Body of pancreas (tissue), 4 donors: ENCODE measurements around the gene RPTOR. TPM values are rescaled to one million over a fixed set of nuclear protein-coding genes. Genes with fewer than 3 reads are reported as not detected.
A peak's percentile ranks its signal among the peaks of the same experiment; 100 is the strongest.

Source experiments
- ATAC-seq: fragments of 150-250 bp; one replicate; pipeline ENCODE4 v1.9.1; 2016
- DNase-seq, 4 donors: peaks; one replicate each; pipeline ENCODE4 v3.0.0-alpha.2; 2019
- H3K27ac ChIP-seq, 4 donors: fragments of 200-600 bp; sonication (generic); 1 replicate in 3 of 4; 2 replicates in 1 of 4; pipeline versions ENCODE4 v1.5.1 to v1.6.1; 2016 to 2019; ENCODE audit warnings: mild to moderate bottlenecking in 1 of 4, mixed read lengths in 1 of 4, moderate library complexity in 1 of 4
- H3K27me3 ChIP-seq, 2 donors: fragments of 200-600 bp; sonication (generic); one replicate each; pipeline ENCODE4 v1.6.0; 2016; ENCODE audit warnings: mild to moderate bottlenecking in 1 of 2
- H3K36me3 ChIP-seq, 2 donors: fragments of 200-600 bp; sonication (generic); replicated peaks in 1 of 2; 2 replicates each; pipeline ENCODE4 v1.5.1; 2016; ENCODE audit warnings: low read depth in 2 of 2; ENCODE audit not compliant: insufficient read depth in 1 of 2
- H3K4me1 ChIP-seq: fragments of 200-600 bp; sonication (generic); one replicate; pipeline ENCODE4 v1.6.0; 2016
- H3K4me3 ChIP-seq, 2 donors: fragments of 200-600 bp; sonication (generic); 1 replicate in 1 of 2; 2 replicates in 1 of 2; pipeline ENCODE4 v1.5.1; 2016 to 2019
- H3K9me3 ChIP-seq, 3 donors: fragments of 200-600 bp; sonication (generic); 1 replicate in 2 of 3; 2 replicates in 1 of 3; pipeline ENCODE4 v1.5.1; 2016
- POLR2A ChIP-seq, 3 donors: fragments of 450-650 bp; IDR thresholded peaks; one replicate each; pipeline ENCODE4 v1.6.1; 2016; ENCODE audit warnings: antibody characterized with exemption in 3 of 3, mild to moderate bottlenecking in 2 of 3
- WGBS, 2 donors: methylation state at CpG; one replicate each; pipeline ENCODE4 v1.1.5; 2017; 5-methylcytosine and 5-hydroxymethylcytosine counted together
- intact Hi-C: fragments of 100-400 bp; cut with DNase I; formaldehyde crosslinking; loops from one replicate; pipeline ENCODE4 v1.15.1; 2023
- total RNA-seq, 2 donors: library from RNA; depleted of rRNA; stranded (reverse); fragments of >200 nt; gene quantifications; one replicate each; pipeline ENCODE4 v1.1.0, GENCODE V29; 2016
- TF ChIP-seq, protein P1 (sequence below), 7 experiments: fragments of 450-650 bp in 4 of 7; fragments of 200-600 bp in 3 of 7; sonication (generic) in 3 of 7; IDR thresholded peaks; one replicate each; pipeline ENCODE4 v1.5.1; 2016 to 2019; ENCODE audit warnings: antibody characterized with exemption in 7 of 7

The RPTOR gene
- total RNA-seq, 2 donors from 2014 or later = 22.3 to 34.3 TPM

DNA sequence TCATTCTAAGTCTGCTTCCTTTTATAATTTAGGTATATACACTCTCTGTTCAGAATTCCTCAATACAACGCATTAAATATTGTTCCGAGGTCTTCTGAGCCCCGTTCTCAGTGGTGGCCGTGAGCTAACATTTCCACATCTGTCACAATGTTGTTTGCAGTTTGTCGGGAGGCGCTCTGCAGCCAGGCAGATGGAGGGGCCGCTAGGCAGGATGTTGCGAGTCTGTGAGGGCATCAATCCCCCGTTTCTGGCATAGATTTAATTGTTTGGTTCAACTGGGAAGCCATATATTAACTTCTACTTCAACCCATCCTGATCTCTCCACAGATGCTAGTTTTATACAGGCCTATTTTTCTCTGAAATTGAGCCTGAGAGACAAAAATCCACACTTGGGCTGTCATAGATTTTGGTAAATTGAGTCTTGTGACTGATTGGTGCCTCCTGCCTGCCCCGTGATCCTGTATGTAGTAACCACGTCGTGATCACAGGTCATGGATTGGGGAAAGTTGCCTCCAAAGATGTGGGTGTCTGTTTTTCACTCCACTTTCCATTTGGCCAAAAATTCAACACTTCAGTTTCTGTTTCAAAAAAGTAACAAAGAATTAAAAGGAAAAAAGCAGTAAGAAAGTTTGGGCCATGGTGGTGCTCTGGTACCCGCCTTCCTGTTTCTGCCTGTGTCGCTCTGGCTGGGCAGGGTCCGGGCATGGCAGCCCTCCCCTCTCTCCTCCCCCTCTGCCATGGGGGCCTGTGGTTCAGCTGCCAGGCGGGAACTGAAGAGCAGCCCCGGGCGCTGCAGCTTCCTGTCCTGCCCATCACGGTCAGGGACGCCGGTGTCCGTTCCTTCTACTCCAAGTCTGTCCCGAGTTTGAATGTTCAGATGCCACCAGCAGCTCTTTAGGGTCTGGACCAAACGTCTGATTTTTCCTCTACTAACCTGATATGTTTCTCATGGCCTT is 41.5 kb downstream of the RPTOR start:
- WGBS, 2 donors = 60 to 85% methylated on average over 24 of the region's 24 CpGs

DNA sequence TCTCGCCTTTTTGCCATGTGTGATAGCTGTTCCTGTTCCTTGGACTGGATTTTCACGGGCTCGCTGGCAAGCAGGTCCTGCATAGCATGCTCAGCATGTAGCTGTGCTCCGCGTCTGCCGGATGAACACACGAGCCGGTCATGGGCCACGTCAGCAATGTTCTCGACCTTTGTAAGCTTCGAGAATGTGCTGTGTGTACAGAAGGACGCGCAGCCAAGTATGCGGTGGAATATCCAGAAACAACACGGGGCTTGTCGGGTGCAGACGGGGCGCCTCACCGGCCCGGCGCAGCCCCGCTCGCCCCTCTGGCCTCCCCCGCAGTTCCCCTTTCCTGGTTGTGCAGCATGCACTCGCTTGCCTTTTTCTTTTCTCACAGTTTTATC is 42.2 kb downstream of the RPTOR start:
- H3K27me3 ChIP-seq = no peaks in the 10 kb centered on the region
- H3K36me3 ChIP-seq = no peaks in the 10 kb centered on the region
- DNase-seq = peak; percentile 16 to 57 (median 37)
- no peaks in the 10 kb centered on the region for H3K9me3 ChIP-seq
- TF ChIP-seq, protein P1, sequence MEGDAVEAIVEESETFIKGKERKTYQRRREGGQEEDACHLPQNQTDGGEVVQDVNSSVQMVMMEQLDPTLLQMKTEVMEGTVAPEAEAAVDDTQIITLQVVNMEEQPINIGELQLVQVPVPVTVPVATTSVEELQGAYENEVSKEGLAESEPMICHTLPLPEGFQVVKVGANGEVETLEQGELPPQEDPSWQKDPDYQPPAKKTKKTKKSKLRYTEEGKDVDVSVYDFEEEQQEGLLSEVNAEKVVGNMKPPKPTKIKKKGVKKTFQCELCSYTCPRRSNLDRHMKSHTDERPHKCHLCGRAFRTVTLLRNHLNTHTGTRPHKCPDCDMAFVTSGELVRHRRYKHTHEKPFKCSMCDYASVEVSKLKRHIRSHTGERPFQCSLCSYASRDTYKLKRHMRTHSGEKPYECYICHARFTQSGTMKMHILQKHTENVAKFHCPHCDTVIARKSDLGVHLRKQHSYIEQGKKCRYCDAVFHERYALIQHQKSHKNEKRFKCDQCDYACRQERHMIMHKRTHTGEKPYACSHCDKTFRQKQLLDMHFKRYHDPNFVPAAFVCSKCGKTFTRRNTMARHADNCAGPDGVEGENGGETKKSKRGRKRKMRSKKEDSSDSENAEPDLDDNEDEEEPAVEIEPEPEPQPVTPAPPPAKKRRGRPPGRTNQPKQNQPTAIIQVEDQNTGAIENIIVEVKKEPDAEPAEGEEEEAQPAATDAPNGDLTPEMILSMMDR (IDR thresholded peaks at IDR 0.05) = no peak
- no peak for TF ChIP-seq POLR2A (IDR thresholded peaks at IDR 0.05)
- H3K27ac ChIP-seq = no peak overlapping the region
- no peak overlapping the region for H3K4me3 ChIP-seq
- intact Hi-C loops = no loop called here
- 85 to 94% methylated on average over 25 of the region's 25 CpGs for WGBS, 2 donors
- no peaks in the 10 kb centered on the region for H3K4me1 ChIP-seq
- ATAC-seq = peak; percentile 69

More for the DNA sequence above, 41.5 kb downstream of the RPTOR start:
- H3K4me3 ChIP-seq = no peak overlapping the region
- H3K36me3 ChIP-seq = no peaks in the 10 kb centered on the region
- intact Hi-C loops = no loop called here
- peak; percentile 18 for ATAC-seq
- no peaks in the 10 kb centered on the region for H3K4me1 ChIP-seq
- no peak overlapping the region for H3K27ac ChIP-seq
- H3K9me3 ChIP-seq = no peaks in the 10 kb centered on the region
- TF ChIP-seq, protein P1 (IDR thresholded peaks at IDR 0.05) = no peak
- TF ChIP-seq POLR2A (IDR thresholded peaks at IDR 0.05) = no peak
- no peak for DNase-seq
- no peaks in the 10 kb centered on the region for H3K27me3 ChIP-seq

DNA sequence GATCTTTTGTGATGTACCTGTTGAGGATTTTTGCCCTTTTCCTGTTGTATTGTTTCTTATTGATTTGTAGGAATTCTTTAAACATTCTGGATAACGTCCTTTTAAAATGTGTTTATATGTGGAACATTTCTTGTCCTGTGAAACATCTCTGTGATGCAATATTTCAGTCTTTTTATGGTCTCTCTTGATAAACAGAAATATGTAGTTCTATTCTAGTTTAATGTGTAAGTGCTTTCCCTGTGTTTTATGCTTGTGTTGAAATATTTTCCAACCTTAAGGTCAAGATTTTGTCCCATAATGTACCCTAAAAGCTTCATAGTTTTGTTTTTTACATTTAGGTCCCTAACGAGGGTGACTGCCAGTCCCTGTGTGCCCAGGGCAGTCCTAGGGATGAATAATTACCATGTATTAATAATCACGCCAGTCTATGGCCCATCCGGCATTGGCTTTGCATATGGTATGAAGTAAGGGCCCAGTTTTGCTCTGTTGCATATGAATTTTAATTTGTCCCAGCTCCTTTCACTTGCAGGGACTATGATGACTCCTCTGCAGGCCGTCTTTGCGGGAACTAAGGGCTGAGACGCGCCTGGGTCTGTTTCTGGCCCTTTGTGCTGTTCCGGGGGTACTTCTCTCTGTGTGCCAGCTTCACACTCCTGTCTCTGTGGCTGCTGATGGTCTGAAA is 44.2 kb downstream of the RPTOR start:
- WGBS, 2 donors = 76 to 84% methylated on average over 9 of the region's 9 CpGs
- ATAC-seq = no peak

DNA sequence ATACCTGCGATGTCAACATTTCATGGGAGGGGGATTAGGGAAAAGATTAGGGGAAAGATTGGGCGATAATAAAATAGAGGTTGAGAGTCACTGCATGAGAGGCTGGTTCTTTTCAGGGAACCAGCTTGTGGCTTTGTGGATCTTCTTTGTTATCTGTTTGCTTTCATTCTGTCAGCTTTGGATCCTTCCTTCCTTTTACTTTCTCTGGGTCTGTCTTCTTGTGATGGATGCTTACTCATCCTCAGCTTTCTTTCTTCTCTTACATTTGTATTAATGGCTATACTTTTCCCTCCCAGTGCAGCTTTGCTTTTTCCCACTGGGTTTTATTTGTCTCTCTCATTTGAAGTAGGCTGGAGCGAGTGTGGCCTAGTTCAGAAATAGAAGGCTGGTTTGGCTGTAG is 47.1 kb downstream of the RPTOR start:
- DNase-seq = no peak
- intact Hi-C loops = no loop called here
- no peaks in the 10 kb centered on the region for H3K9me3 ChIP-seq
- H3K4me3 ChIP-seq = no peak overlapping the region
- TF ChIP-seq, protein P1 (IDR thresholded peaks at IDR 0.05) = no peak
- TF ChIP-seq POLR2A (IDR thresholded peaks at IDR 0.05) = no peak
- H3K36me3 ChIP-seq = no peaks in the 10 kb centered on the region
- WGBS, 2 donors = 93 to 96% methylated on average over 3 of the region's 3 CpGs
- no peak for ATAC-seq
- no peak overlapping the region for H3K27ac ChIP-seq
- H3K27me3 ChIP-seq = no peaks in the 10 kb centered on the region
- H3K4me1 ChIP-seq = no peaks in the 10 kb centered on the region

More for the DNA sequence above, 44.2 kb downstream of the RPTOR start:
- DNase-seq = no peak
- TF ChIP-seq, protein P1 (IDR thresholded peaks at IDR 0.05) = no peak
- no peak for TF ChIP-seq POLR2A (IDR thresholded peaks at IDR 0.05)
- Histone ChIP-seq H3K27me3 (no peaks in the 10 kb centered on the region), H3K27ac (no peak overlapping the region), H3K4me3 (no peak overlapping the region), H3K36me3 (no peaks in the 10 kb centered on the region), H3K9me3 (no peaks in the 10 kb centered on the region), H3K4me1 (no peaks in the 10 kb centered on the region)
- intact Hi-C loops = no loop called here
